ENCODE data around the gene RNF168.
A peak's percentile ranks its signal among the peaks of the same experiment; 100 is the strongest.
"Not testable (repeated sequence)": the region's sequence is repeated elsewhere in the genome, so short reads cannot be mapped to it uniquely, and the experiment has no call there.

Gene RNF168

DNA sequence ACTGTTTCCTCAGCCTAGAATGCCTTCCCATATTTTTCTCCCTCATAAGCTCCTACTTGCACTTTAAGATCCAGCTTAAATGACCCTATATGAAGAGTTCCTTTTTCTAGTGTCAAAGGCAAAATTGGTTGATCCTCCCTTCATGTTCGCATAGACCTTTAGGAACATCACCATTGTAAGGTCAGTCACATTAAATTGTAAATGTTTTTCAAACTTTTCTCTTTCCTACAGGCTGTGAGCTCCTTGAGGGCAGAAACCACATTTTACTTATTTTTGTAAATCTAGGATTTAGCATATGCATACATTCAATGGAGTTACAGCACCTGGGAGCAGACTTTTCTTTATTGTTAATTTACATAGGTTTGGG is 10.8 kb upstream of the RNF168 start:
- no peak for DNase-seq (ENCODE audit: insufficient read length)

DNA sequence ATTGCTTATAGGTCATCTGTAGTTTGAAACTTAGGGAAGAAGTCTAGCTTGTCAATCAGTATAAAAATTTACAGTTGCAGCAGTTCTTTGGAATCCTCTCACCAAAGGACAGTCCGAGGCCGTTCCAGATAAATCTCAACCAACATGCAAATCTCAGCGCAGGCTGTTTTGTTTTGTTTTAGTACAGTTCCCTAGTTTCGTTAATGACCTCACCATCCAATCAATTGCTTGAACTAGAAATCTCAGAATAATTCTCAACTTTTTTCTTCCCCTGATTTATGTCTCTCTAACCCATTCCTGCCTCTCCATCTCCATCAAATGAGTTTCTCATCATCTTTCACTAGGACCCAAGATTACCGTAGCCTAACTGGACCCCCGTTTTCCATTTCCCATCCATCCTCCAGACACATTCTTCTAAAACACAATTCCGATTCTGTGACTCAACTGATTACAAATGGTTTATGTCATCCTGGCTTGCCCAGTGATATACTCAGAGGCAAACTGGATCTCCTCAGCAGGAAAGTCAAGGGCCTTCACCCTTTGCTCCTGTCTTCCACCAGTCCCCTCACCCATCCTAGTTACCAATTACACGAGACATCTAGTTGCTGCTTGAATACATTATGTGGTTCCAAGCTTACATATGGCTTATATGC is 10.3 kb upstream of the RNF168 start:
- TF ChIP-seq POLR2A (IDR thresholded peaks at IDR 0.05; ENCODE audit: low read depth, low read length), result no peak
- no peak for TF ChIP-seq TAF1 (IDR thresholded peaks at IDR 0.05; ENCODE audit: borderline replicate concordance, low read depth, low read length)
- DNase-seq (ENCODE audit: insufficient read length) (no peak), FAIRE-seq (no peak)

More for the DNA sequence above, 10.8 kb upstream of the RNF168 start:
- no peak for FAIRE-seq
- TF ChIP-seq POLR2AphosphoS5 (IDR thresholded peaks at IDR 0.05; ENCODE audit: low read depth, low read length) (no peak), POLR2A (IDR thresholded peaks at IDR 0.05; ENCODE audit: low read depth, low read length) (no peak), TAF1 (IDR thresholded peaks at IDR 0.05; ENCODE audit: borderline replicate concordance, low read depth, low read length) (no peak)

DNA sequence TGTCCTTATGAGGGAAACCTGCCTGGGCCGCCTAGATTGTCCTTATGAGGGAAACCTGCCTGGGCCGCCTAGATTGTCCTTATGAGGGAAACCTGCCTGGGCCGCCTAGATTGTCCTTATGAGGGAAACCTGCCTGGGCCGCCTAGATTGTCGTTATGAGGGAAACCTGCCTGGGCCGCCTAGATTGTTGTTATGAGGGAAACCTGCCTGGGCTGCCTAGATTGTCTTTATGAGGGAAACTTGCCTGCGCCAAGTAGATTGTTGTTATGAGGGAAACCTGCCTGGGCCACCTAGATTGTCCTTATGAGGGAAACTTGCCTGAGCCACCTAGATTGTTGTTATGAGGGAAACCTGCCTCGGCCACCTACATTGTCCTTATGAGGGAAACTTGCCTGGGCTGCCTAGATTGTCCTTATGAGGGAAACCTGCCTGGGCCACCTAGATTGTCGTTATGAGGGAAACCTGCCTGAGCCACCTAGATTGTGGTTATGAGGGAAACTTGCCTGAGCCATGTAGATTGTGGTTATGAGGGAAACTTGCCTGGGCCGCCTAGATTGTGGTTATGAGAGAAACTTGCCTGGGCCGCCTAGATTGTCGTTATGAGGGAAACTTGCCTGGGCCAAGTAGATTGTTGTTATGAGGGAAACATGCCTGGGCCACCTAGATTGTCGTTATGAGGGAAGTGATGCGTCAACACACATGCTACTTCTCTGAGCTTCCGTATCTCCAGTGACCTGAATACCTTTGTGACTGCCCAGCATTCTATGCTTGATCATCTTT is 8.3 kb upstream of the RNF168 start:
- DNase-seq (ENCODE audit: insufficient read length), result not testable (repeated sequence)

DNA sequence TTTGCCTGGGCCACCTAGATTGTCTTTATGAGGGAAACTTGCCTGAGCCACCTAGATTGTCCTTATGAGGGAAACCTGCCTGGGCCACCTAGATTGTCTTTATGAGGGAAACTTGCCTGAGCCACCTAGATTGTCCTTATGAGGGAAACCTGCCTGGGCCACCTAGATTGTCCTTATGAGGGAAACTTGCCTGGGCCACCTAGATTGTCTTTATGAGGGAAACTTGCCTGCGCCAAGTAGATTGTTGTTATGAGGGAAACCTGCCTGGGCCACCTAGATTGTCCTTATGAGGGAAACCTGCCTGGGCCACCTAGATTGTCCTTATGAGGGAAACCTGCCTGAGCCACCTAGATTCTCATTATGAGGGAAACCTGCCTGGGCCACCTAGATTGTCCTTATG is 7.5 kb upstream of the RNF168 start:
- not testable (repeated sequence) for FAIRE-seq

More for the DNA sequence above, 8.3 kb upstream of the RNF168 start:
- FAIRE-seq, result not testable (repeated sequence)

DNA sequence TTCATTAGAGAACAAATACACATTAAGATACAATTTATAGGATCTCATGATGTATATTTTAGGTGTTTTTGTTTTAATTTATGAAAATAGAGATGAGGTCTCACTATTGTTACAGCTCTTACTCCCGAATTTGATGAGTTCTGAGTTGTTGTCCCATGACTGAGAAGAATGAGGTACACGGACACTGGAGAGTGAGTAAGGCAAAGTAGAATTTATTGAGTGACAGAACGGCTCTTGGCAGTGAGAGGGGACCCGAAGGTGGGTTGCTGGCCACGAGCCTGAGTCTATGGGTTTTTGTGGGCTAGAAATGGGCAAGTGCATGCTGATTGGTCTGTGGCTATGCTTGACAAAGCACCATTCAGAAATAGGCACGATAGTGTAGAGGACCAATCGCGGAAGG is 3.1 kb upstream of the RNF168 start:
- no peak for DNase-seq (ENCODE audit: insufficient read length)
- no peak for TF ChIP-seq POLR2A (IDR thresholded peaks at IDR 0.05; ENCODE audit: low read depth, low read length)
- TF ChIP-seq TAF1 (IDR thresholded peaks at IDR 0.05; ENCODE audit: borderline replicate concordance, low read depth, low read length), result no peak
- no peak for TF ChIP-seq POLR2AphosphoS5 (IDR thresholded peaks at IDR 0.05; ENCODE audit: low read depth, low read length)
- FAIRE-seq, result no peak

More for the DNA sequence above, 7.5 kb upstream of the RNF168 start:
- DNase-seq (ENCODE audit: insufficient read length), result not testable (repeated sequence)

DNA sequence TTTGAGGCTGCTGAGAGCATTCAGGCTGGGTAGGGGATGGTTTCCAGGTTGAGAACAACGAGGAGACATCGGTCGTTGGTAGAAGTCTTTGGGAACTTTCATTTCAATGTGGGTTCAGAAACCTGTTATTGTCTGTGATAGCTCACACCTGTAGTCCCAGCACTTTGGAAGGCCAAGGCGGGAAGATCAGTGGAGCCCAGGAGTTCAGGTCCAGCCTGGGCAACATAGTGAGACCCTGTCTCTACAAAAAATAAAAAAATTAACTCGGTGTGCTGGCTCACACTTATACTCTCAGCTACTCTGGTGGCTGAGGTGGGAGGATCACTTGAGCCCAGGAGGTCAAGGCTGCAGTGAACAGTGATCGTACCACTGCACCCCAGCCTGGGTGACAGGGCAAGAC is 988 bp upstream of the RNF168 start:
- FAIRE-seq (no peak), DNase-seq (ENCODE audit: insufficient read length) (no peak)
- no peak for TF ChIP-seq POLR2AphosphoS5 (IDR thresholded peaks at IDR 0.05; ENCODE audit: low read depth, low read length)
- TF ChIP-seq POLR2A (IDR thresholded peaks at IDR 0.05; ENCODE audit: low read depth, low read length), result no peak
- TF ChIP-seq TAF1 (IDR thresholded peaks at IDR 0.05; ENCODE audit: borderline replicate concordance, low read depth, low read length), result no peak

DNA sequence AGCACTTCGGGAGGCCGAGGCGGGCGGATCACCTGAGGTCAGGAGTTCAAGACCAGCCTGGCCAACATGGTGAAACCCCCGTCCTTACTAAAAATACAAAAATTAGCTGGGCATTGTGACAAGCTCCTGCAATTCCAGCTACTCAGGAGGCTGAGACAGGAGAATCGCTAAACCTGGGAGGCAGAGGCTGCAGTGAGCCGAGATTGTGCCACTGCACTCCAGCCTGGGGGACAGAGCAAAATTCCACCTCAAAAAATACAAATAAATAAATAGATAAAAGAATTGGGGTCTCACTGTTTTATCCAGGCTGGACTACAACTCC is 470 bp upstream of the RNF168 start:
- not testable (repeated sequence) for DNase-seq (ENCODE audit: insufficient read length); FAIRE-seq

DNA sequence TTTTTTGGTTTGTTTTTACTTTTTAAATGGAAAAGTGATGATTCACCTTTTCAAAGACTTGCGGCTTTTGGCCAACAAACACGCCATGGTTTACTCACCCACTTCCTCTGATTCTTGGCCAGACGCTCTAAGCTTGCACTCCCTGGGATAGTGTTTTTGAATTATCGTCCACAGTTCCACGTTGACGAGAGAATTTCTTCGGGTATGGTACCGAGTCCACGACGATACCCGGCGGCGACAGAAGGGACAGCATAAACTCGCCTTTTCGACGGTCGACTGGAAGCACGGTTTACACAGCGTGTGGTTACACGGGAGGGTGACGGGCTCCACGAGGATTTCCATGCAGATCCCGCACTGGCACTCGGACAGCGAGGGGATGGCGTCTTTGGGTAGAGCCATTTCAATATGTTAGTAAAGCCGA is 783 bp downstream of the RNF168 start:
- TF ChIP-seq POLR2A (IDR thresholded peaks at IDR 0.05; ENCODE audit: low read depth, low read length) (no peak), TAF1 (IDR thresholded peaks at IDR 0.05; ENCODE audit: borderline replicate concordance, low read depth, low read length) (no peak), POLR2AphosphoS5 (IDR thresholded peaks at IDR 0.05; ENCODE audit: low read depth, low read length) (no peak; the same call in 1 of the 2 replicates)
- FAIRE-seq, result no peak
- DNase-seq (ENCODE audit: insufficient read length), result peak; percentile 14

DNA sequence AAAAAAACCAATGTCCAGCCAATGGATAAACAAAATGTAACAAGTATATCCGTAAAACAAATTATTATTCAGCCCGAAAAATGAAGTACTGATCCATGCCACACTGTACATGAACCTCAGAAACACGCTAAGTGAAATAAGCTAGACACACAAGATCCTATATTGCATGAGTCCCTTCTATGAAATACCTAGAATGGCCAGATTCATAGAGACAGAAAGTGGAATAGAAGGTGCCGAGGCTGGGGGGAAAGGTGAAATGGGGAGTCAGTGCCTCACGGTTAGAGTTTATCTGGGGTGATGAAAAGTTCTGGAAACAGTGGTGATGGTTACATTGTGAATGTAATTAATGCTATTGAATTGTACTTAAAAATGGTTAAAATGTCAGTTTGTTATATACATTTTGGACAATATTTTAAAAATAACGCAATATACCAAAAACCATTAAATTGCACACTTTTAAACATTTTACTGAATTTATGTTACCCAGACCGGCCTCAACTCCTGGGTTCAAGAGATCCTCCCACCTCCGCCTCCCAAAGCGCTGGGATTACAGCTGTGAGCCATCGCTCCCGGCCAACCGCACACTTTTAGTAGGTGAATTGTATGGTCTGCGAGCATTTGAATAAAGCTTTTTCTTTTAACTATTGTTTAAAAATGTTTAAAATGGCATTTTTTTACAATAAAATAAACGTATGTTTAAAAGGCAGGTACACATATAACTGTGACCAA is 2.1 kb downstream of the RNF168 start:
- FAIRE-seq, result no peak
- no peak for DNase-seq (ENCODE audit: insufficient read length)
- TF ChIP-seq TAF1 (IDR thresholded peaks at IDR 0.05; ENCODE audit: borderline replicate concordance, low read depth, low read length), result no peak
- no peak for TF ChIP-seq POLR2A (IDR thresholded peaks at IDR 0.05; ENCODE audit: low read depth, low read length)
- no peak for TF ChIP-seq POLR2AphosphoS5 (IDR thresholded peaks at IDR 0.05; ENCODE audit: low read depth, low read length)

DNA sequence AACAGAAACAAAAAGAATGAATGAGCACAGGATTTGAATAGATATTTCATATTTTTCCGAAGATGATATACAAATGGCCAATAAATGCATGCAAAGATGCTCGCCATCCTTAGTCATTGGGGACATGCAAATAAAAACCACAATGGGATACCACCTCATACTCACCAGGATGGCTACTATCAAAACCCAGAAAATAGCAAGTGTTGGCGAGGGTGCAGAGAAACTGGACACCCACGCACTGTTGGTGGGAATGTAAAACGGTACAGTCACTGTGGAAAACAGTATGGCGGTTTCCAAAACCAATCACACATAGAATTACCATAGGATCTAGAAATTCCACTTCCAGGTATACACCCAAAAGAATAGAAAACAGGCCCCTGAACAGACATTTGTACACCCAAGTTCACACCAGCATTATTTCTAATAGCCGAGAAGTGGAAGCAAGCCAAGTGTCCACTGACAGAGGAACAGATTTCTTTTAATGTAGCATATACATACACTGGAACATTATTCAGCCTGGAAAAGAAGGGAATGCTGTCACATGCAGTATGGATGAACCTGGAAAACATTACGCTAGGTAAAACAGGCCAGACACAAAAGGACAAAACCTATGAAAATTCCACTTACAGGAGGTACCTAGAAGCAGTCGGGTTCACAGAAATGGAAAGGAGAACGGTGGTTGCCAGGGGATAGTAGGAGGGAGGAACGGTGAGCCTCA is 3.6 kb downstream of the RNF168 start:
- FAIRE-seq (no peak), DNase-seq (ENCODE audit: insufficient read length) (no peak)
- no peak for TF ChIP-seq TAF1 (IDR thresholded peaks at IDR 0.05; ENCODE audit: borderline replicate concordance, low read depth, low read length)
- no peak for TF ChIP-seq POLR2A (IDR thresholded peaks at IDR 0.05; ENCODE audit: low read depth, low read length)
- TF ChIP-seq POLR2AphosphoS5 (IDR thresholded peaks at IDR 0.05; ENCODE audit: low read depth, low read length), result no peak

DNA sequence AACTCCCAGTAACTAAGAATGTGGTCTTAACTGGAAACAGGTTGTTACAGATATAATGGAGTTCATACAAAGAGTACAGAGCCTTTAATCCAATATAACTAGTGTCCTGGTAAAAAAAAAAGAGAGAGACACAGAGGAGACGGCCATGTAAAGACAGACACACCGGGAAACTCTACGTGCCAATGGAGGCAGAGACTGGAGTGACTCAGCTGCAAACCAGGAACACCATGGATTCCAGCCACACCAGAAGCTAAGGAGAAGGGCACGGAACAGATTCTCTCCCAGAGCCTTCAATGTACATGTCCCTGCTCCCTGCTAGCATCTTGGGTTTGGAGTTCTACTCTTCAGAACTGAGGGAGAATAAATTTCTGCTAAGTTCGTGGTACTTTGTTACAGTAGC is 4.5 kb downstream of the RNF168 start:
- DNase-seq (ENCODE audit: insufficient read length), result no peak
- no peak for FAIRE-seq
- no peak for TF ChIP-seq POLR2A (IDR thresholded peaks at IDR 0.05; ENCODE audit: low read depth, low read length)
- TF ChIP-seq POLR2AphosphoS5 (IDR thresholded peaks at IDR 0.05; ENCODE audit: low read depth, low read length), result no peak
- no peak for TF ChIP-seq TAF1 (IDR thresholded peaks at IDR 0.05; ENCODE audit: borderline replicate concordance, low read depth, low read length)

DNA sequence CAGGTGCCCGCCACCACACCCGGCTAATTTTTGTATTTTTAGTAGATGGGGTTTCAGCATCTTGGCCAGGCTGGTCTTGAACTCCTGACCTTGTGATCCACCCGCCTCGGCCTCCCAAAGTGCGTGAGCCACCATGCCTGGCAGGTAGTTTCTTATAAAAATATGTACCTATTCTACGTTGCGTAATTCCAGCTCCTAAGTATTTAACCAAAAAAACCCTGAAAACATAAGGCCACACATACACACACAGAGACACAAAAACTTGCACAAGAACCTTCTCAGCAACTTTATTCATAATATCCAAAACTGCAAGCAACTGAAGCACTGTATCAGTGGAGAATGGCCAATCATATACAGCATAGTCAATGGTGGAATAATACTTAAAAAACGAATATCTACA is 5.3 kb downstream of the RNF168 start:
- TF ChIP-seq POLR2AphosphoS5 (IDR thresholded peaks at IDR 0.05; ENCODE audit: low read depth, low read length), result no peak
- FAIRE-seq, result no peak
- DNase-seq (ENCODE audit: insufficient read length), result no peak

Measured in GM12892 (cell line).